HepG2 (cell line): Measurements from ENCODE around the gene BABAM1. TPM values are rescaled to one million over a fixed set of nuclear protein-coding genes. Genes with fewer than 3 reads are reported as not detected.

Source experiments
- BHLHE40 ChIP-seq: IDR thresholded peaks from 2 replicates; pipeline ENCODE4 v1.6.1; 2011; ENCODE audit warnings: low read length, improper control_type of control experiment
- GATA4 ChIP-seq: sonication (generic); IDR thresholded peaks from 2 replicates; pipeline ENCODE4 v1.6.1; 2016; ENCODE audit warnings: antibody characterized with exemption, low read depth, borderline replicate concordance
- NFKB2 ChIP-seq: sonication (generic); formaldehyde crosslinking; IDR thresholded peaks from 2 replicates; pipeline ENCODE4 v1.4.0; 2020; ENCODE audit warnings: missing genetic modification reagents, borderline replicate concordance
- POLR2A ChIP-seq, 2 experiments: IDR thresholded peaks; 2 replicates each; pipeline ENCODE4 v1.6.1; 2011; ENCODE audit warnings: low read depth in 2 of 2, low read length in 2 of 2, mild to moderate bottlenecking in 1 of 2, moderate library complexity in 1 of 2; ENCODE audit not compliant: insufficient read depth in 1 of 2
- POLR2AphosphoS5 ChIP-seq: IDR thresholded peaks from 2 replicates; pipeline ENCODE4 v1.6.1; 2012; ENCODE audit warnings: low read depth, low read length
- PPARG ChIP-seq: conservative IDR thresholded peaks from 2 replicates; pipeline ENCODE4 v1.6.1; 2016; ENCODE audit warnings: missing biosample characterization, missing genetic modification reagents
- RBFOX2 ChIP-seq: fragments of 200-400 bp; formaldehyde crosslinking; IDR thresholded peaks from 2 replicates; pipeline ENCODE4 v1.6.1; 2017; ENCODE audit warnings: low read depth, mild to moderate bottlenecking, low read length
- SOX6 ChIP-seq, 2 experiments: fragments of 450-650 bp in 1 of 2; sonication (generic) in 1 of 2; formaldehyde crosslinking in 1 of 2; IDR thresholded peaks; 2 replicates each; pipeline versions ENCODE4 v1.4.0 to v1.6.1; 2017 to 2020; ENCODE audit warnings: antibody characterized with exemption in 1 of 2, mild to moderate bottlenecking in 1 of 2, missing genetic modification reagents in 1 of 2
- WIZ ChIP-seq: sonication (generic); formaldehyde crosslinking; IDR thresholded peaks from 2 replicates; pipeline ENCODE4 v1.5.1; 2020; ENCODE audit warnings: mild to moderate bottlenecking, missing genetic modification reagents
- ZFX ChIP-seq: sonication (generic); formaldehyde crosslinking; IDR thresholded peaks from 2 replicates; pipeline ENCODE4 v1.4.0; 2020; ENCODE audit warnings: mild to moderate bottlenecking, low read depth, missing genetic modification reagents, moderate library complexity
- ZNF326 ChIP-seq: sonication (generic); formaldehyde crosslinking; IDR thresholded peaks from 2 replicates; pipeline ENCODE4 v1.4.0; 2020; ENCODE audit warnings: missing genetic modification reagents, borderline replicate concordance
- ZNF556 ChIP-seq: sonication (generic); formaldehyde crosslinking; IDR thresholded peaks from 2 replicates; pipeline ENCODE4 v1.4.0; 2020; ENCODE audit warnings: mild to moderate bottlenecking, missing genetic modification reagents, borderline replicate concordance
- ZNF674 ChIP-seq: sonication (generic); formaldehyde crosslinking; IDR thresholded peaks from 2 replicates; pipeline ENCODE4 v1.5.0; 2020; ENCODE audit warnings: low read depth, mild to moderate bottlenecking, missing genetic modification reagents
- ZNF878 ChIP-seq: sonication (generic); formaldehyde crosslinking; IDR thresholded peaks from 2 replicates; pipeline ENCODE4 v1.8.1; 2023; ENCODE audit warnings: mild to moderate bottlenecking, missing genetic modification reagents, moderate library complexity
- polyA plus RNA-seq, 8 experiments: library from polyadenylated mRNA; depleted of rRNA in 3 of 8; stranded (reverse) in 7 of 8; unstranded in 1 of 8; fragments of >200 nt; fragmentation: Illumina TruSeq in 4 of 8; extraction: Trizol in 4 of 8; gene quantifications; 2 replicates each; pipeline versions ENCODE4 v1.2.1 to v1.2.3, GENCODE V29; 2011 to 2016; ENCODE audit warnings: low read depth in 4 of 8, missing spikeins in 1 of 8, mixed read lengths in 1 of 8; ENCODE audit not compliant: insufficient read depth in 1 of 8
- total RNA-seq, 5 experiments: library from RNA; depleted of rRNA; stranded (reverse); fragments of >200 nt; fragmentation: Illumina TruSeq; extraction: Trizol; gene quantifications; 2 replicates each; pipeline ENCODE4 v1.2.3, GENCODE V29; 2016; ENCODE audit warnings: low read depth in 1 of 5
- TF ChIP-seq, protein P1 (sequence below): sonication (generic); formaldehyde crosslinking; IDR thresholded peaks from 2 replicates; pipeline ENCODE4 v1.5.0; 2020; ENCODE audit warnings: mild to moderate bottlenecking, missing genetic modification reagents, borderline replicate concordance
- TF ChIP-seq, protein P2 (sequence below): IDR thresholded peaks from 2 replicates; pipeline ENCODE4 v1.4.0; 2020; ENCODE audit warnings: mild to moderate bottlenecking, missing genetic modification reagents
- TF ChIP-seq, protein P3 (sequence below): sonication (generic); formaldehyde crosslinking; IDR thresholded peaks from 2 replicates; pipeline ENCODE4 v1.5.0; 2020; ENCODE audit warnings: missing genetic modification reagents, mild to moderate bottlenecking, borderline replicate concordance
- TF ChIP-seq, protein P4 (sequence below): sonication (generic); formaldehyde crosslinking; IDR thresholded peaks from 2 replicates; pipeline ENCODE4 v1.8.1; 2023; ENCODE audit warnings: mild to moderate bottlenecking, missing genetic modification reagents

The BABAM1 gene
- total and polyA plus RNA-seq, 2 of the 13 experiments (the other 11 are each of a cell fraction or from before 2014, with no cell fraction given): 70.0 to 82.0 TPM

DNA sequence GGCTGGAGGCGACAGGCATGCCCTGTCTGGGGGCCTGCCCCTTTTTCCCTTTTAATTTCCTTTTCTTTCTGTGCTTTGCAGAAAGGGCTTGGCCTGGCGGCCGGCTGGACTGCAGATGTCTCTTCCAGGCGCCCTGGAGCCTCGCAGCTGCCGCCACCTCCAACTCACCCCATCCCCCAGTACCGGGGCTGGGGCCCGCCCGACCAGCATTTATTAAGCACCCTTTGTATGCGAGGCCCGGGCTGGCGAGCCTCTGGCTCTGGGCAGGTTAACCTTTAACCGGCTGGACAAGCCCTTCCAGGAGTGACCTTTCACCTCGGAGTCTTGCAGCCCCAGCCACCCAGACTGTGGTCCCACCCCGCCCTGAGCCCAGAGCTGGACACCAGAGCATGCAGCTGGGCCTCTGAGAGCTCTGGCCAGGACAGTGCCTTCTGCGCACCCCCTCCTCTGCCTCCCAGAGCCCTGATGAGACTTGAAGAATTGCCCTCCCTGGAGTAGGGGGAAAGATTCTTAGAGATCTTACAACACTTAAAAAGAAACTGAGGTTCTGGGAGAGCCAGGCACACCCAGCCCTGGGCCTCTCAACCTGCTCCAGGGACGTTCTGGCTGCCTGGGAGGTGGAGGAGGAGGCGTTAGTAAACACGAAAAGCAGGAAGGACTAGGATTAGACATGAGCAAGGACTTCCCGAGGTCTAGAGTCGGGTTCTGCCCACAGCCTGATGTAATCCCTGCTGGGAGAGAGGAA is 20.4 kb upstream of the BABAM1 start (continued):
- TF ChIP-seq, protein P1, sequence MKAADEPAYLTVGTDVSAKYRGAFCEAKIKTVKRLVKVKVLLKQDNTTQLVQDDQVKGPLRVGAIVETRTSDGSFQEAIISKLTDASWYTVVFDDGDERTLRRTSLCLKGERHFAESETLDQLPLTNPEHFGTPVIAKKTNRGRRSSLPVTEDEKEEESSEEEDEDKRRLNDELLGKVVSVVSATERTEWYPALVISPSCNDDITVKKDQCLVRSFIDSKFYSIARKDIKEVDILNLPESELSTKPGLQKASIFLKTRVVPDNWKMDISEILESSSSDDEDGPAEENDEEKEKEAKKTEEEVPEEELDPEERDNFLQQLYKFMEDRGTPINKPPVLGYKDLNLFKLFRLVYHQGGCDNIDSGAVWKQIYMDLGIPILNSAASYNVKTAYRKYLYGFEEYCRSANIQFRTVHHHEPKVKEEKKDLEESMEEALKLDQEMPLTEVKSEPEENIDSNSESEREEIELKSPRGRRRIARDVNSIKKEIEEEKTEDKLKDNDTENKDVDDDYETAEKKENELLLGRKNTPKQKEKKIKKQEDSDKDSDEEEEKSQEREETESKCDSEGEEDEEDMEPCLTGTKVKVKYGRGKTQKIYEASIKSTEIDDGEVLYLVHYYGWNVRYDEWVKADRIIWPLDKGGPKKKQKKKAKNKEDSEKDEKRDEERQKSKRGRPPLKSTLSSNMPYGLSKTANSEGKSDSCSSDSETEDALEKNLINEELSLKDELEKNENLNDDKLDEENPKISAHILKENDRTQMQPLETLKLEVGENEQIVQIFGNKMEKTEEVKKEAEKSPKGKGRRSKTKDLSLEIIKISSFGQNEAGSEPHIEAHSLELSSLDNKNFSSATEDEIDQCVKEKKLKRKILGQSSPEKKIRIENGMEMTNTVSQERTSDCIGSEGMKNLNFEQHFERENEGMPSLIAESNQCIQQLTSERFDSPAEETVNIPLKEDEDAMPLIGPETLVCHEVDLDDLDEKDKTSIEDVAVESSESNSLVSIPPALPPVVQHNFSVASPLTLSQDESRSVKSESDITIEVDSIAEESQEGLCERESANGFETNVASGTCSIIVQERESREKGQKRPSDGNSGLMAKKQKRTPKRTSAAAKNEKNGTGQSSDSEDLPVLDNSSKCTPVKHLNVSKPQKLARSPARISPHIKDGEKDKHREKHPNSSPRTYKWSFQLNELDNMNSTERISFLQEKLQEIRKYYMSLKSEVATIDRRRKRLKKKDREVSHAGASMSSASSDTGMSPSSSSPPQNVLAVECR (CRISPR knock-in tag): 0 out of 2 replicates have a peak, but pooled peaks have one; percentile 19
- TF ChIP-seq SOX6 (IDR thresholded peaks at IDR 0.05) (no peak), SOX6 (CRISPR knock-in tag; IDR thresholded peaks at IDR 0.05) (peak; percentile 34; the same call in 1 of the 2 replicates), GATA4 (0 out of 2 replicates have a peak, but pooled peaks have one; percentile 18), RBFOX2 (peak; percentile 62), ZNF556 (CRISPR knock-in tag) (peak; percentile 22; the same call in 1 of the 2 replicates), WIZ (no peak), ZFX (CRISPR knock-in tag) (peak; percentile 60; the same call in 1 of the 2 replicates), ZNF674 (CRISPR knock-in tag) (no peak), ZNF326 (CRISPR knock-in tag) (no peak), ZNF878 (no peak), NFKB2 (CRISPR knock-in tag) (no peak), POLR2AphosphoS5 (peak; percentile 64), BHLHE40 (no peak), PPARG (CRISPR knock-in tag) (peak; percentile 88), POLR2A (IDR thresholded peaks at IDR 0.05; ENCODE audit: insufficient read depth in 1 of 2, low read depth in 2 of 2, low read length in 2 of 2) (peak; percentile 55 to 58; a peak in 3 of 4 replicates)
- TF ChIP-seq, protein P2, sequence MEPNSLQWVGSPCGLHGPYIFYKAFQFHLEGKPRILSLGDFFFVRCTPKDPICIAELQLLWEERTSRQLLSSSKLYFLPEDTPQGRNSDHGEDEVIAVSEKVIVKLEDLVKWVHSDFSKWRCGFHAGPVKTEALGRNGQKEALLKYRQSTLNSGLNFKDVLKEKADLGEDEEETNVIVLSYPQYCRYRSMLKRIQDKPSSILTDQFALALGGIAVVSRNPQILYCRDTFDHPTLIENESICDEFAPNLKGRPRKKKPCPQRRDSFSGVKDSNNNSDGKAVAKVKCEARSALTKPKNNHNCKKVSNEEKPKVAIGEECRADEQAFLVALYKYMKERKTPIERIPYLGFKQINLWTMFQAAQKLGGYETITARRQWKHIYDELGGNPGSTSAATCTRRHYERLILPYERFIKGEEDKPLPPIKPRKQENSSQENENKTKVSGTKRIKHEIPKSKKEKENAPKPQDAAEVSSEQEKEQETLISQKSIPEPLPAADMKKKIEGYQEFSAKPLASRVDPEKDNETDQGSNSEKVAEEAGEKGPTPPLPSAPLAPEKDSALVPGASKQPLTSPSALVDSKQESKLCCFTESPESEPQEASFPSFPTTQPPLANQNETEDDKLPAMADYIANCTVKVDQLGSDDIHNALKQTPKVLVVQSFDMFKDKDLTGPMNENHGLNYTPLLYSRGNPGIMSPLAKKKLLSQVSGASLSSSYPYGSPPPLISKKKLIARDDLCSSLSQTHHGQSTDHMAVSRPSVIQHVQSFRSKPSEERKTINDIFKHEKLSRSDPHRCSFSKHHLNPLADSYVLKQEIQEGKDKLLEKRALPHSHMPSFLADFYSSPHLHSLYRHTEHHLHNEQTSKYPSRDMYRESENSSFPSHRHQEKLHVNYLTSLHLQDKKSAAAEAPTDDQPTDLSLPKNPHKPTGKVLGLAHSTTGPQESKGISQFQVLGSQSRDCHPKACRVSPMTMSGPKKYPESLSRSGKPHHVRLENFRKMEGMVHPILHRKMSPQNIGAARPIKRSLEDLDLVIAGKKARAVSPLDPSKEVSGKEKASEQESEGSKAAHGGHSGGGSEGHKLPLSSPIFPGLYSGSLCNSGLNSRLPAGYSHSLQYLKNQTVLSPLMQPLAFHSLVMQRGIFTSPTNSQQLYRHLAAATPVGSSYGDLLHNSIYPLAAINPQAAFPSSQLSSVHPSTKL: 0 out of 2 replicates have a peak, but pooled peaks have one; percentile 48
- TF ChIP-seq, protein P3, sequence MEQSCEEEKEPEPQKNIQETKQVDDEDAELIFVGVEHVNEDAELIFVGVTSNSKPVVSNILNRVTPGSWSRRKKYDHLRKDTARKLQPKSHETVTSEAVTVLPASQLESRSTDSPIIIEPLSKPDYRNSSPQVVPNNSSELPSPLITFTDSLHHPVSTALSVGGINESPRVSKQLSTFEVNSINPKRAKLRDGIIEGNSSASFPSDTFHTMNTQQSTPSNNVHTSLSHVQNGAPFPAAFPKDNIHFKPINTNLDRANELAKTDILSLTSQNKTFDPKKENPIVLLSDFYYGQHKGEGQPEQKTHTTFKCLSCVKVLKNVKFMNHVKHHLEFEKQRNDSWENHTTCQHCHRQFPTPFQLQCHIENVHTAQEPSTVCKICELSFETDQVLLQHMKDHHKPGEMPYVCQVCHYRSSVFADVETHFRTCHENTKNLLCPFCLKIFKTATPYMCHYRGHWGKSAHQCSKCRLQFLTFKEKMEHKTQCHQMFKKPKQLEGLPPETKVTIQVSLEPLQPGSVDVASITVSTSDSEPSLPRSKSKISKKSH (CRISPR knock-in tag): no peak; the same call in 1 of the 2 replicates
- TF ChIP-seq, protein P4, sequence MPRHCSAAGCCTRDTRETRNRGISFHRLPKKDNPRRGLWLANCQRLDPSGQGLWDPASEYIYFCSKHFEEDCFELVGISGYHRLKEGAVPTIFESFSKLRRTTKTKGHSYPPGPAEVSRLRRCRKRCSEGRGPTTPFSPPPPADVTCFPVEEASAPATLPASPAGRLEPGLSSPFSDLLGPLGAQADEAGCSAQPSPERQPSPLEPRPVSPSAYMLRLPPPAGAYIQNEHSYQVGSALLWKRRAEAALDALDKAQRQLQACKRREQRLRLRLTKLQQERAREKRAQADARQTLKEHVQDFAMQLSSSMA (CRISPR knock-in tag): no peak
